Measurements from ENCODE around the gene STK16. TPM values are rescaled to one million over a fixed set of nuclear protein-coding genes. Genes with fewer than 3 reads are reported as not detected.

The STK16 gene
- polyA plus RNA-seq, 3 donors: 16.7 to 40.7 (median 17.8) TPM

- H3K27ac Mint-ChIP-seq: no peak overlapping the region
- H3K27ac ChIP-seq (ENCODE audit: low read depth in 1 of 2, low read length in 2 of 2): no peak overlapping the region
- H2AFZ ChIP-seq (ENCODE audit: insufficient read depth, low read depth, low read length, poor library complexity, severe bottlenecking): no peak overlapping the region
- H3K27me3 ChIP-seq (ENCODE audit: control insufficient read depth in 2 of 2, insufficient read depth in 2 of 2, low read length in 2 of 2): peaks cover 0 to 31% of the 10 kb centered on the region in 2 donors
- H3K9me3 Mint-ChIP-seq: peaks cover 0 to 7% (median 1%) of the 10 kb centered on the region in 7 donors
- no peaks in the 10 kb centered on the region for H3K36me3 ChIP-seq (replicated peaks in 1 of 2; ENCODE audit: control insufficient read depth in 1 of 2, insufficient read depth in 2 of 2, low read length in 2 of 2)
- H3K4me3 ChIP-seq (replicated peaks in 1 of 3; ENCODE audit: low read depth in 2 of 3, low read length in 3 of 3): no peak overlapping the region
- no peaks in the 10 kb centered on the region for H4K20me1 ChIP-seq (ENCODE audit: insufficient read depth, low read length)
- peaks cover 11% of the 10 kb centered on the region for H3K4me1 Mint-ChIP-seq
- H3K27me3 Mint-ChIP-seq (ENCODE audit: low read depth in 3 of 3): peaks cover 43 to 72% (median 63%) of the 10 kb centered on the region in 3 donors
- H3K9ac ChIP-seq (ENCODE audit: insufficient read depth, low read length, poor library complexity, severe bottlenecking): no peak overlapping the region
- no peaks in the 10 kb centered on the region for H3K36me3 Mint-ChIP-seq
- 17% methylated on average over 13 of the region's 15 CpGs for WGBS (ENCODE audit: insufficient coverage)
- H3K9me3 ChIP-seq (replicated peaks in 1 of 2; ENCODE audit: control insufficient read depth in 1 of 2, insufficient read depth in 1 of 2, low read length in 2 of 2): no peaks in the 10 kb centered on the region
- peak; percentile 68 to 76 (median 73) for DNase-seq
- H3K79me2 ChIP-seq (ENCODE audit: insufficient read depth, low read length): no peaks in the 10 kb centered on the region
- peak; percentile 96 for TF ChIP-seq CTCF (IDR thresholded peaks at IDR 0.05)
- intact Hi-C loops (cut with micrococcal nuclease): loop anchor here (5.0 kb wide), 4 partner anchors 72 to 137 kb away; partner anchors contain the start of genes NHEJ1 (in 2 of the 2), ANKZF1 (in 1 of the 2), ATG9A (in 1 of the 2) and CNPPD1 (in 1 of the 2)
- H3K4me2 ChIP-seq (replicated peaks; ENCODE audit: extremely low read depth, low read length, poor library complexity, severe bottlenecking): no peak overlapping the region
- H3K4me3 Mint-ChIP-seq: peak overlapping the region in 1 of 2 donors; percentile 59
- H3K4me1 ChIP-seq (ENCODE audit: control insufficient read depth in 1 of 2, insufficient read depth in 2 of 2, low read length in 2 of 2): peaks cover 10 to 14% of the 10 kb centered on the region in 2 donors
These were observed 53.6 kb downstream of the STK16 start for GRCh38 chr2:219298759-219299371.

- Histone ChIP-seq H3K9ac (ENCODE audit: insufficient read depth, low read length, poor library complexity, severe bottlenecking) (no peak overlapping the region), H3K9me3 (replicated peaks in 1 of 2; ENCODE audit: control insufficient read depth in 1 of 2, insufficient read depth in 1 of 2, low read length in 2 of 2) (no peaks in the 10 kb centered on the region), H3K36me3 (replicated peaks in 1 of 2; ENCODE audit: control insufficient read depth in 1 of 2, insufficient read depth in 2 of 2, low read length in 2 of 2) (no peaks in the 10 kb centered on the region), H4K20me1 (ENCODE audit: insufficient read depth, low read length) (no peaks in the 10 kb centered on the region), H2AFZ (ENCODE audit: insufficient read depth, low read depth, low read length, poor library complexity, severe bottlenecking) (no peak overlapping the region), H3K27ac (ENCODE audit: low read depth in 1 of 2, low read length in 2 of 2) (no peak overlapping the region), H3K79me2 (ENCODE audit: insufficient read depth, low read length) (no peaks in the 10 kb centered on the region), H3K27me3 (ENCODE audit: control insufficient read depth in 2 of 2, insufficient read depth in 2 of 2, low read length in 2 of 2) (peaks cover 0 to 26% of the 10 kb centered on the region in 2 donors), H3K4me1 (ENCODE audit: control insufficient read depth in 1 of 2, insufficient read depth in 2 of 2, low read length in 2 of 2) (peaks cover 6 to 9% of the 10 kb centered on the region in 2 donors), H3K4me2 (replicated peaks; ENCODE audit: extremely low read depth, low read length, poor library complexity, severe bottlenecking) (no peak overlapping the region), H3K4me3 (replicated peaks in 1 of 3; ENCODE audit: low read depth in 2 of 3, low read length in 3 of 3) (no peak overlapping the region)
- H3K36me3 Mint-ChIP-seq: no peaks in the 10 kb centered on the region
- no peak for TF ChIP-seq CTCF (IDR thresholded peaks at IDR 0.05)
- no peak overlapping the region for H3K27ac Mint-ChIP-seq
- peak overlapping the region in 1 of 2 donors; percentile 59 for H3K4me3 Mint-ChIP-seq
- H3K9me3 Mint-ChIP-seq: peaks cover 0 to 5% (median 1%) of the 10 kb centered on the region in 7 donors
- WGBS (ENCODE audit: insufficient coverage): 75% methylated on average over 6 of the region's 6 CpGs
- DNase-seq: peak in 1 of 3 donors; percentile 3
- H3K27me3 Mint-ChIP-seq (ENCODE audit: low read depth in 3 of 3): peaks cover 39 to 70% (median 59%) of the 10 kb centered on the region in 3 donors
- intact Hi-C loops (cut with micrococcal nuclease): loop anchor here (5.0 kb wide), 4 partner anchors 72 to 137 kb away; partner anchors contain the start of genes NHEJ1 (in 2 of the 2), ANKZF1 (in 1 of the 2), ATG9A (in 1 of the 2) and CNPPD1 (in 1 of the 2)
- peaks cover 6% of the 10 kb centered on the region for H3K4me1 Mint-ChIP-seq
These were observed 54.1 kb downstream of the STK16 start for GRCh38 chr2:219299372-219299760.

Small RNA genes lying within 50 kb of the gene (small RNA-seq; reads per million reads assigned to genes)
- gene MIR153-1 (ENCODE audit: insufficient read length, low read depth): not detected

Other genes with a start within 250 kb of the STK16 start
- not detected for gene CFAP65, start 204.0 kb upstream of the STK16 start, polyA plus RNA-seq
- gene IHH, start 184.6 kb upstream of the STK16 start, polyA plus RNA-seq: not detected
- 10 to 100 TPM; 12.6 to 20.9 (median 20.3) TPM for gene NHEJ1, start 84.7 kb upstream of the STK16 start, polyA plus RNA-seq
- gene SLC23A3, start 75.5 kb upstream of the STK16 start, polyA plus RNA-seq: 1 to 10 TPM in 1 of 3 donors, not detected in 2; 1.1 TPM
- 100 to 1,000 TPM in 1 of 3 donors, 10 to 100 TPM in 2; 68.8 to 109 (median 71.3) TPM for gene CNPPD1, start 68.6 kb upstream of the STK16 start, polyA plus RNA-seq
- gene RETREG2, start 67.2 kb upstream of the STK16 start, polyA plus RNA-seq: 10 to 100 TPM; 37.7 to 60.9 (median 39.4) TPM
- 10 to 100 TPM; 45.7 to 98.9 (median 53.2) TPM for gene ZFAND2B, start 38.7 kb upstream of the STK16 start, polyA plus RNA-seq
- 1 to 10 TPM in 1 of 3 donors, under 1 TPM in 2; 0.28 to 4.8 (median 0.58) TPM for gene ABCB6, start 26.5 kb upstream of the STK16 start, polyA plus RNA-seq
- gene ATG9A, start 15.8 kb upstream of the STK16 start, polyA plus RNA-seq: 10 to 100 TPM; 24.7 to 55.2 (median 26.3) TPM
- 10 to 100 TPM in 2 of 3 donors, 1 to 10 TPM in 1; 7.6 to 79.3 (median 10.4) TPM for gene ANKZF1, start 15.7 kb upstream of the STK16 start, polyA plus RNA-seq
- 10 to 100 TPM in 1 of 3 donors, 1 to 10 TPM in 2; 4.0 to 11.7 (median 7.7) TPM for gene GLB1L, start within 50 bp of the STK16 start, polyA plus RNA-seq
- gene TUBA4B, start 7.8 kb downstream of the STK16 start, polyA plus RNA-seq: not detected
- 100 to 1,000 TPM in 1 of 3 donors, 10 to 100 TPM in 2; 72.7 to 452 (median 81.9) TPM for gene TUBA4A, start 8.4 kb downstream of the STK16 start, polyA plus RNA-seq
- gene DNAJB2, start 33.9 kb downstream of the STK16 start, polyA plus RNA-seq: 10 to 100 TPM in 1 of 3 donors, 1 to 10 TPM in 2; 1.7 to 55.4 (median 1.9) TPM
- not detected for gene PTPRN, start 63.9 kb downstream of the STK16 start, polyA plus RNA-seq
- gene RESP18, start 87.3 kb downstream of the STK16 start, polyA plus RNA-seq: not detected
- 10 to 100 TPM; 51.6 to 83.1 (median 60.6) TPM for gene DNPEP, start 142.4 kb downstream of the STK16 start, polyA plus RNA-seq
- 1 to 10 TPM; 2.4 to 4.0 (median 2.4) TPM for gene DES, start 172.9 kb downstream of the STK16 start, polyA plus RNA-seq
- gene SPEG, start 189.4 kb downstream of the STK16 start, polyA plus RNA-seq: not detected